Measurements from ENCODE around the gene MCF2L2. TPM values are rescaled to one million over a fixed set of nuclear protein-coding genes. Genes with fewer than 3 reads are reported as not detected.

MCF2L2 gene
- total RNA-seq, 2 donors from 2014 or later: 7.6 to 11.5 TPM

DNA sequence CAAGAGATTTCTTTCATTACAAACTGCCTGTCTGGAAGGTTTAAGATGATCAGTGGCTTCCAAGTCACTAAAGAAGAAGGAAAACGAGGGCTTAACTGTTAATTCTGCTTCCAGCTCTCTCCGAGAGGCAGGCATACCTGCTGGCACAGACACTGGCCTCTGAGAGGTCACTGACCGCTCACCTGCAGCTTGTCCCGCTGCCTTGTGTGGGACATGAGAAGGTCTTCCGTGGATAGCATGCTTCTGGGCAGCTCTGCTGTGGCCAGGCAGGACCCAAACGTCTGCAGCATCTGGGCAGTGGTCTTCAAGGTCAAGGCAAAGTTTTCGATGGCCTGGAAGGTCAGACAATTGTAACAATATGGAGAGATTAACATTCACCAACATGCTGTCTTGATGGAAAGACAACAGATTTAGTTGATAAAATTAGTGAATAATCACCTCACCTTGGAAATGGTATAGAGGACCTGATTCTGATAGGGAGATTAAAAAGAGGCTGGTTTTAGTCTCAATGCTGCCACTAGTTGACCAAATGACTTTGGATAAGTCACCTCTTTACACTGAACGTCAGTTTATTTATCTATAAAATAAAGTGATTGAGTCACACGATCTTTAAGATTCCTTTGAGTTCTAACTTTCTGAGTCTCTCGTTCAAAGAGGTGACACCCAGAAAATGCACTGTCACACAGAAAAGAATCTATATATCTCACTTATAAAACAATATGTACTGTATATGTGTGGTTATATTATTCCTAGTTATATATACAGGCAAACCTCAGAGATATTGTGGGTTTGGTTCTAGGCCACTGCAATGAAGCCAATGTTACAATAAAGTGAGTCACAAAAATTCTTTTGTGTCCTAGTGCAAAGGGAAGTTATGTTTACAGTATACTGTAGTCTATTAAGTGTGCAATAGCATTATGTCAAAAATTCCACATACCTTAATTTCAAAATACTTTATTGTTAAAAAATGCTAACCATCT lies 110.2 kb downstream of the MCF2L2 start:
- peaks cover 8% of the 10 kb centered on the region for H3K27me3 Mint-ChIP-seq (ENCODE audit: low read depth)
- no peak overlapping the region for H3K27ac Mint-ChIP-seq

DNA sequence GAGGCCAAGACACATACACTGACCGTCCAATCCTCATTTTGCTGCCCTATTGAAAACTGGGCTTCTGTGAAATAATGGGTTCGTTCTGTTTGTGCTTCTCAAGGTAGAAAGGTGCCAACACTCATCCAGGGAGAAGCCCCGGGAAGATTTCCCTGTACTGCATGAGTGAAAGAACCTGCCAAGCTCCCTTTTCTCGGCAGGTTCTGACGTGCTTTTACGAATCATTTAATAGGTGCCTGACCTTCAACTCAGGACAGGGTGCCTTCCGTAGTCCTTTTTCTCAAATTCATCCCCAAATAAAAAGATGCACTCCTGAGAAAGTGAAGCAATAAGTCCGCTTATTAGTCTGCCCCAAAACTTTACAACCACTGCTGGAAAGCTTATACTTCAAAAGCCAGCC lies 111.1 kb downstream of the MCF2L2 start:
- Mint-ChIP-seq H3K27ac (no peak overlapping the region), H3K27me3 (ENCODE audit: low read depth) (peaks cover 8% of the 10 kb centered on the region), H3K4me3 (no peak overlapping the region), H3K4me1 (ENCODE audit: low read depth) (peaks cover 26% of the 10 kb centered on the region), H3K9me3 (no peaks in the 10 kb centered on the region), H3K36me3 (ENCODE audit: insufficient read depth in 2 of 2) (no peaks in the 10 kb centered on the region)
- no peak for ATAC-seq (replicated peaks in 1 of 2)
- DNase-seq: no peak

More for the DNA sequence above, 110.2 kb downstream of the MCF2L2 start:
- ATAC-seq (replicated peaks in 1 of 2) (no peak), DNase-seq (no peak)
- Mint-ChIP-seq H3K36me3 (ENCODE audit: insufficient read depth in 2 of 2) (no peaks in the 10 kb centered on the region), H3K4me1 (ENCODE audit: low read depth) (peaks cover 22% of the 10 kb centered on the region), H3K9me3 (no peaks in the 10 kb centered on the region), H3K4me3 (no peak overlapping the region)

DNA sequence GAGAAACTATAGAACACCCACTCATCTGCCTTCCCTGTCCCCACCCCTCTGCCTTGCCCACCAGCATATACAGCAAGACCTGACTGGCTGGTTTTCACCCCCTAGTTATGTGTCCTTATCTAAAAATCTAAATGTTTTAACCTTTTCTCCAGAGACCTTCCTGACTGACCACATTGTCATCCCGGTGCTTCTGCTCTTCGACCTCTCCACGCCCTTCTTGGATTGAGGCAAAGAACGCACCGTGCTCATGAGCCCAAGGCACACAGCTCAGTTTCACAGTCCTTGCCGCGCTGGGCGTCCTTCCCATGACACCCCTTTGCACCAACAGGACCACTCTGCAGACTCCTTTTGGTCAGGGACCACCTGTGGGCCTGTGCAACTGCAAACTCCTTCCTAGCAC lies 112.7 kb downstream of the MCF2L2 start:
- Mint-ChIP-seq H3K4me3 (no peak overlapping the region), H3K36me3 (ENCODE audit: insufficient read depth in 2 of 2) (no peaks in the 10 kb centered on the region), H3K27me3 (ENCODE audit: low read depth) (peaks cover 8% of the 10 kb centered on the region), H3K9me3 (no peaks in the 10 kb centered on the region), H3K4me1 (ENCODE audit: low read depth) (peaks cover 26% of the 10 kb centered on the region), H3K27ac (no peak overlapping the region)
- no peak for DNase-seq
- ATAC-seq (replicated peaks in 1 of 2): no peak

DNA sequence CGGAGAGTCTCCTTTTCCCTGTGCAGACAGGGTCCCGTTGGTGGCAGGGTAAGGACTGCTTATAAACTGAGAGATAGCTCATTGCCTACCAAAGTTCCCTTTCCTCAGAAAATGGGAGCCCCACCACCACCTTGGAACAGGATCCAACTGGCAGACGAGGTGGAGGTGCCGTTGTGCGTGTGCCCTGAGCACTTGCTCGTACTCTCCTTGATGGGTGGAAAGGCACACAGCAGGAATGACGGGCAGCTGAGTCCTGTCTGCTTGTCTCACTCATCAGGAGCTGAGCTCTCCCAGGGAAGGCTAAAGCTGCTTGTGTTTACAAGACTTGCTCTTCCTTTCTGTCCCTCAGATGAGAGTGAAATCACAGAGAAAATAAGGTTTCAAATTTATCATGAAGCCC lies 114.7 kb downstream of the MCF2L2 start:
- Mint-ChIP-seq H3K27ac (no peak overlapping the region), H3K27me3 (ENCODE audit: low read depth) (peaks cover 8% of the 10 kb centered on the region), H3K4me1 (ENCODE audit: low read depth) (peaks cover 15% of the 10 kb centered on the region), H3K4me3 (no peak overlapping the region), H3K36me3 (ENCODE audit: insufficient read depth in 2 of 2) (no peaks in the 10 kb centered on the region), H3K9me3 (no peaks in the 10 kb centered on the region)
- ATAC-seq (replicated peaks in 1 of 2): no peak
- DNase-seq: no peak

DNA sequence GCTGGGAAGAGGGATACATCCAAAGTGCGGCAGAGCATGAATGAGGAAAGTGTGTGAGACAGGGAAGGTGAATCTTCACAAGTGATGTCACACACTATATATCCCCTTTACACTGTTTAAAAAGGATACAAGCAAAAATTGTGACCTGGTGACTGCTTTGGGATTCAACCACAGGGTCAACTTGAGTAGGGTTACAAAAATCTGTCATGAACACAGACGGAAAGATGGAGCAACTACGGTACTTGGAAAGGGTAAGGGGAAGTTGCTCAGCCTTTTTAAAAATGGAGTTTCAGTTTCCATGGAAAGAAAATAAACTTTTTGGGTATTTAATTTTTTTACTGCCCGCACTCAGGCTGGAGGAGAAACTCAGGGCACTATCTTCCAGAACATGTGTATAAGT lies 115.1 kb downstream of the MCF2L2 start:
- Mint-ChIP-seq H3K4me1 (ENCODE audit: low read depth) (peaks cover 13% of the 10 kb centered on the region), H3K4me3 (no peak overlapping the region), H3K9me3 (no peaks in the 10 kb centered on the region), H3K27ac (no peak overlapping the region), H3K36me3 (ENCODE audit: insufficient read depth in 2 of 2) (no peaks in the 10 kb centered on the region), H3K27me3 (ENCODE audit: low read depth) (peaks cover 8% of the 10 kb centered on the region)
- DNase-seq (no peak), ATAC-seq (replicated peaks in 1 of 2) (no peak)

DNA sequence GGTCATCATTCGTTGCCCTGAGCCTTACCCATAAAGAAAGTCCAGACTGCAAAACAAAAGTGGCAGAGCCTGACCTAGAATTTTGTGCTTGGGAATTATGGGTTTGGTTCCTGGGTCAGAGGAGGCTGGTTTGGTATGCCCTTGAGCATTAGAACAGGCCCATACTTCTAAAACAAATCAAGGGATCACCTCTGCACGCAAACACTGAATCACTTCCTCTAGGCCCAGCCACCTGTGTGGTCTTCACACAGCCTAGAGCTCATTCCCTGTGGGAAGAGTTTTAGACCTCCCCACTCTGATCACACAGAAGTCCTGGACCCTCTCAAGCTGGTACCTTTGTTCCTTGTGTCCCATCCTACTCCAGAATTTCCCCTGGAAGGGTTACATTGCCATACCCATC lies 116.0 kb downstream of the MCF2L2 start:
- H3K27me3 Mint-ChIP-seq (ENCODE audit: low read depth): peaks cover under 1% of the 10 kb centered on the region
- H3K36me3 Mint-ChIP-seq (ENCODE audit: insufficient read depth in 2 of 2): no peaks in the 10 kb centered on the region
- no peak overlapping the region for H3K27ac Mint-ChIP-seq
- DNase-seq (no peak), ATAC-seq (replicated peaks in 1 of 2) (no peak)
- no peaks in the 10 kb centered on the region for H3K9me3 Mint-ChIP-seq
- peaks cover 21% of the 10 kb centered on the region for H3K4me1 Mint-ChIP-seq (ENCODE audit: low read depth)
- no peak overlapping the region for H3K4me3 Mint-ChIP-seq

DNA sequence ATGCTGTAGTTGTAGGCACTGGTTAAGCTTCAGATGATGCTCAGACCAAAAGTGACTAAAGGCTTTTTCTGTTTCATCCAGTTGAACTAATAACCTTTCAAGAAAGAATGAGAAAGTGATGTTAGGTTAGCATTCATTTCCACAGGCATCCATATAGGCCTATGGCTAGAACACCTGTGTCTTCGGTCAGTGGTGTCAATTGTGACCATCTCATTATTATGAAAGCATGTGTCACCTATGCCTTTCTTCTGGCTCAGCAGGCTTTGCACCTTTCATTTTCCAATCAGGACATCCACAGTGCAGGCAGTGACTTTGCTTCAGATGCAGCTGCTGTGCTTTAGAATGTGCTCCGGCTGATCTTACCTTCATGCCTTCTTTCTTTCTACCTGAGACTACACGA lies 117.5 kb downstream of the MCF2L2 start:
- no peak for ATAC-seq (replicated peaks in 1 of 2)
- DNase-seq: no peak
- Mint-ChIP-seq H3K4me1 (ENCODE audit: low read depth) (peaks cover 36% of the 10 kb centered on the region), H3K27me3 (ENCODE audit: low read depth) (no peaks in the 10 kb centered on the region), H3K27ac (no peak overlapping the region), H3K36me3 (ENCODE audit: insufficient read depth in 2 of 2) (no peaks in the 10 kb centered on the region), H3K9me3 (no peaks in the 10 kb centered on the region), H3K4me3 (no peak overlapping the region)

DNA sequence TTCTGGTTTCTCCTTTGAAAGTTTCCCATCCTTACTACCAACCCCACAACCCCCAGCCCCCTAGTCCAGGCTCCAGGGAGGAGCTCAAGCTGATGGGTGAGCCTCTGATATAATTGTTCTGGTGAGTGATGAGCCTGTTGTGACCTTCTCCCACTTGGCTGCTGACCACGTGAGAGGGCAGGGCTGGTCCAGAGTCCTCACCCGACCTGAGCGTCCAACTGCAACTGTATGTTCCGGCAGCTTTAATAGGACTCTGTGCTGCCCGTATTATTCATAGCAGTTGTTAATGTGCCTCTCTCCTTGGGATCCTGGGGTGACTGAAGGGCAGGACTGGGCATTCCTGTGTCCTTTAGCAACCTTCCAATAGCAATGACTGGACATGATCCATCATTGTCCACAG lies 119.1 kb downstream of the MCF2L2 start:
- no peaks in the 10 kb centered on the region for H3K27me3 Mint-ChIP-seq (ENCODE audit: low read depth)
- DNase-seq (no peak), ATAC-seq (replicated peaks in 1 of 2) (no peak)
- H3K36me3 Mint-ChIP-seq (ENCODE audit: insufficient read depth in 2 of 2): no peaks in the 10 kb centered on the region
- H3K4me3 Mint-ChIP-seq: no peak overlapping the region
- no peaks in the 10 kb centered on the region for H3K9me3 Mint-ChIP-seq
- no peak overlapping the region for H3K27ac Mint-ChIP-seq
- peaks cover 34% of the 10 kb centered on the region for H3K4me1 Mint-ChIP-seq (ENCODE audit: low read depth)

DNA sequence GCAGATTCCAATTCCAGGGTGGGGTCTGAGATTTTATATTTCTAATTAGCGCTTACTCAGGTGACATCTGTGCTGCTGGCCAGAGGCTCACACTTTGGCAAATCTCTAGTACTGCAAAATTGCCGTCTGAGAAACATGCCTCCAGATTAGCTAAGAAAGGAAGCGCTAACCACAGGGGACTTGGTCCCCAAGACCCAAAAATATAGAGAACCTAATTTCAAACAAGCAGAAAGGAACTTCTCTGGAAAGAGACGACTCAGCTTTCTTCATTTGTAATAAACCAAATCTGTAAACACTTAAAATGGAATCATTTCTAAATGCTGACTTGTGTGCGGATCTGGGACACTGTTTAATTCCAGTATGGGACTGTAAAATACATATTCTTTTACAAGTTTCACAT lies 119.7 kb downstream of the MCF2L2 start:
- Mint-ChIP-seq H3K9me3 (no peaks in the 10 kb centered on the region), H3K4me3 (no peak overlapping the region), H3K27me3 (ENCODE audit: low read depth) (no peaks in the 10 kb centered on the region), H3K36me3 (ENCODE audit: insufficient read depth in 2 of 2) (no peaks in the 10 kb centered on the region), H3K4me1 (ENCODE audit: low read depth) (peaks cover 29% of the 10 kb centered on the region), H3K27ac (no peak overlapping the region)
- DNase-seq (no peak), ATAC-seq (replicated peaks in 1 of 2) (no peak)

DNA sequence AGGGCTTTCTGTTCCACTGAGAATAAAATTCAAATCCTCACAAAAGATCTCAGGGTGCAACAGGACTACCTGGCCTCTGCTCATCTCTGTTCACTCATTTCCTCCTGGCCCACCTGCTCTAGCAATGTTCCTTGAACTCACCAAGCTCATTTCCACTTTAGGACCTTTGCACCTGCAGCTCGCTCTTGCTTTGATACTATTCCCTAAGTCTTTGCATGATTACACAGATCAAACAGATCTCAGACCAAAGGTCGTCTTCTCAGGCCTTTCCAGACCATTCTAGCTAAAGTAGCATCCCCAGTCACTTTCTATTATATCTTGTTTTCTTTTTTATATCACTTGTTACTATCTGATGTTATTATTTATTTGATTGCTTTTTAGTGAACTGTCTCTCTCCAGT lies 120.7 kb downstream of the MCF2L2 start:
- Mint-ChIP-seq H3K36me3 (ENCODE audit: insufficient read depth in 2 of 2) (no peaks in the 10 kb centered on the region), H3K9me3 (no peaks in the 10 kb centered on the region), H3K4me3 (no peak overlapping the region), H3K27ac (no peak overlapping the region), H3K27me3 (ENCODE audit: low read depth) (no peaks in the 10 kb centered on the region), H3K4me1 (ENCODE audit: low read depth) (peaks cover 23% of the 10 kb centered on the region)
- ATAC-seq (replicated peaks in 1 of 2): no peak
- DNase-seq: no peak

DNA sequence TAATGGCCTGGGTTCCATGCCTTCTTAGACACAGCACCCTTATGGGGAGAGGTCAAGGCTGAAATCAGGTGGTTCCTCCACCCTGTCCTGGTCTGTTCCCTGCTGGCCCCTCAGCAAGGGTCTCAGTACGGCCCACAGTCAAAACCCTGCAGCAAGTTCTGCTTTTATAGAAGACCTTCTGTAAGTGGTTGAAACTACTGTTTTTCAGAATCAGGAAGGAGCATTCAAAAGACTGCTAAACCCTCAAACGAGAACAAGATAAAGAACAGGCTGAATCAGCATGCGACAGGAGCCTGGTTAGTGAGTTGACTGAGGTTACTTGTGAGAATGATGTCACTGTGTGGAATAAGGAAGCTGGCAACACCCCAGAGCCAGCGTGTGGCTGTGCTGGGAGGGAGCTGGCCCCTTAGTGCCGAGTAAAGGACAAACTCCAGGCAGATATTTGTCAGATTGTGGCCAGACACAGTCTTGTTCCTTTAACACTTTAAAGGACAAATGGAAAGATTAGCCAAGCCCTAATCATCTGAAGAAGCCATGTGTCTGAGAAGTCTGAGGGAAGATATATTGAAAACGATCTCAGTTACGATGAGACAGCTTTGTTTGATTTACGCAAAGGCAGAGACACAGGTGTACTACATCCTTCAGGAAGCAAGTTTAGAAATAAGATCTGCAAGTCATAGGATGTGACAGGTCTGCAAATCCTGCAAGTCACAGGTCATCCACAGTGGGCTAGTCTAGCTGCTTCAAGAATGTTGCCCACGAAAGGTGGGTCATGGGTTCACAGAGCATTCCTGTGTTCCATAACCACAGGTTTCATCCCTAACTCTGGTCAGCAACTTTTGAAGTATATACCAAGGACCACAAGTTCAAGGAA lies 121.4 kb downstream of the MCF2L2 start:
- Mint-ChIP-seq H3K4me3 (peak overlapping the region; percentile 46 to 56), H3K9me3 (no peaks in the 10 kb centered on the region), H3K36me3 (ENCODE audit: insufficient read depth in 2 of 2) (no peaks in the 10 kb centered on the region)

DNA sequence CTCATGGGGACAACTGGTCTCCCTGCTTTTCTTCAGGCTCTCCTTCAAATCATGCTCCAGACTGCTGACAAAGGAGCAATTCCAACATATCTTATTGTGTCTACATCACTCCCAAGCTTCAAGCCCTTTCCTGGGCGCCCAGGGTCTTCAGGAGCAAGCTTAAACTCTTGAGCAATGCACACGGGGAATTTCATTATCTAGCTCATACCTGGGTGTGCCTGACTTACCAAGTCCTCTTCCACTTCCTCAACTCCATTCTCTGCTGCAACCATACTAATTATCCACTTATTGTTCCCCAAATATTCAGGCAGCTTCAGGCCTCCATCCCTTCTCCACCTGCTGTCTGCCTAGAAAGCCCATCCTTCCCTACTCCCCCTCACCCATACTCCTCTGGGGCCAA lies 124.7 kb downstream of the MCF2L2 start:
- no peaks in the 10 kb centered on the region for H3K27me3 Mint-ChIP-seq (ENCODE audit: low read depth)
- no peaks in the 10 kb centered on the region for H3K9me3 Mint-ChIP-seq
- no peak overlapping the region for H3K27ac Mint-ChIP-seq
- H3K36me3 Mint-ChIP-seq (ENCODE audit: insufficient read depth in 2 of 2): peaks cover 0 to 2% of the 10 kb centered on the region in 2 donors
- H3K4me1 Mint-ChIP-seq (ENCODE audit: low read depth): peaks cover 23% of the 10 kb centered on the region
- no peak overlapping the region for H3K4me3 Mint-ChIP-seq
- DNase-seq (no peak), ATAC-seq (replicated peaks in 1 of 2) (no peak)

More for the DNA sequence above, 121.4 kb downstream of the MCF2L2 start:
- Mint-ChIP-seq H3K27me3 (ENCODE audit: low read depth) (no peaks in the 10 kb centered on the region), H3K27ac (peak overlapping the region; percentile 15), H3K4me1 (ENCODE audit: low read depth) (peaks cover 23% of the 10 kb centered on the region)
- ATAC-seq (replicated peaks in 1 of 2) (peak; percentile 97 to 99), DNase-seq (peak; percentile 51 to 53)

DNA sequence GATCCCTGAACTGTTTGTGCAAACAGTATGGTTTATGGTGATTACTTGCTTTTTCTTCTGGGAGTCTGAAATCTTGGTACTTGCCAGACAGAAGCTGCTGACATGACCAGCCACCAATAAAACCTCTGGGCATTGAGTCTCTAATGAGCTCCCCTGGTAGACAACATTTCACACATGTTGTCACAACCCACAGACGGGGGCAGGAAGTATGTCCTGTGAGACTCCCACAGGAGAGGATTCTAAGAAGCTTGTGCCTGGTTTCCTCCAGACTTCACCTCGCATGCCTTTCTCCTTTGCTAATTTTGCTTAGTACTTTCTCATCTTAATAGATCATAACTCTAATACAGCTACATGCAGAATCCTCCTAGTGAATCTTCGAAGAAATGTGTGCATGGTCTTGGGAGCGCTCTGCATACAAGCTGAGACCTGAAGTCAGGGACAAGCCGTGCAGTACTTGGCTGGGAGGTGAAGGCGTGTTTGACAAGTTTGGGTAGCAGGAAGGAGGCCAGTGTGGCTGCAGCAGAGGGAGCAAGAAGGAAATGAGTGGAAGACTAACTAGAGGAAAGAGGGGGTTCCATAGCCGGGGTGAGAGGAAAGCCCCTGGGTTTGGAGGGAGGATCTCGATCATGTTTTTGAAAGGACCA lies 126.4 kb downstream of the MCF2L2 start:
- no peak overlapping the region for H3K27ac Mint-ChIP-seq
- peaks cover 0 to 2% of the 10 kb centered on the region in 2 donors for H3K36me3 Mint-ChIP-seq (ENCODE audit: insufficient read depth in 2 of 2)
- DNase-seq (no peak), ATAC-seq (replicated peaks in 1 of 2) (no peak)
- no peaks in the 10 kb centered on the region for H3K9me3 Mint-ChIP-seq
- H3K27me3 Mint-ChIP-seq (ENCODE audit: low read depth): no peaks in the 10 kb centered on the region
- no peak overlapping the region for H3K4me3 Mint-ChIP-seq
- H3K4me1 Mint-ChIP-seq (ENCODE audit: low read depth): peaks cover 11% of the 10 kb centered on the region
